Right lobe of liver (tissue), 6 donors: ENCODE data around the gene ADSS1. TPM values are rescaled to one million over a fixed set of nuclear protein-coding genes. Genes with fewer than 3 reads are reported as not detected.
"Not testable (repeated sequence)": the region's sequence is repeated elsewhere in the genome, so short reads cannot be mapped to it uniquely, and the experiment has no call there.

Experiments used
- ATAC-seq, 4 donors: fragments of 200-7000 bp; cut with Tn5 transposase; one replicate each; pipeline ENCODE4 v1.9.1; 2020; ENCODE audit warnings: mild to moderate bottlenecking in 4 of 4, moderate library complexity in 4 of 4
- DNase-seq, 3 donors: peaks; one replicate each; pipeline ENCODE4 v3.0.0-alpha.2; 2020
- H3K27ac ChIP-seq, 3 donors: fragments of 200-600 bp; one replicate each; pipeline ENCODE4 v1.8.0; 2022
- H3K27me3 ChIP-seq, 2 donors: fragments of 200-600 bp; one replicate each; pipeline ENCODE4 v1.8.0; 2022
- H3K36me3 ChIP-seq, 4 donors: fragments of 200-600 bp; sonication (generic) in 1 of 4; one replicate each; pipeline versions ENCODE4 v1.5.1 to v1.8.0; 2017 to 2022; ENCODE audit warnings: control low read depth in 1 of 4
- H3K4me1 ChIP-seq, 4 donors: fragments of 200-600 bp; sonication (generic) in 1 of 4; one replicate each; pipeline versions ENCODE4 v1.5.1 to v1.8.0; 2017 to 2022; ENCODE audit warnings: control low read depth in 1 of 4
- H3K4me3 ChIP-seq, 3 donors: fragments of 200-600 bp; one replicate each; pipeline ENCODE4 v1.8.0; 2022
- H3K9me3 ChIP-seq, 4 donors: fragments of 200-600 bp; sonication (generic) in 1 of 4; one replicate each; pipeline versions ENCODE4 v1.5.1 to v1.8.0; 2017 to 2022; ENCODE audit warnings: control low read depth in 1 of 4
- CTCF ChIP-seq, 4 donors: fragments of 200-600 bp in 3 of 4; fragments of 450-650 bp in 1 of 4; IDR thresholded peaks; one replicate each; pipeline versions ENCODE4 v1.5.1 to v1.8.0; 2016 to 2022; ENCODE audit warnings: antibody characterized with exemption in 4 of 4, mild to moderate bottlenecking in 2 of 4
- POLR2A ChIP-seq: fragments of 450-650 bp; IDR thresholded peaks from one replicate; pipeline ENCODE4 v1.6.1; 2017; ENCODE audit warnings: antibody characterized with exemption, mild to moderate bottlenecking
- WGBS: methylation state at CpG from one replicate; pipeline ENCODE4 v1.1.6; 2018; ENCODE audit warnings: low coverage, low lambda C conversion rate; ENCODE audit not compliant: insufficient coverage; ENCODE audit errors: missing lambda C conversion rate; 5-methylcytosine and 5-hydroxymethylcytosine counted together
- intact Hi-C, 2 donors: fragments of 100-400 bp; cut with DNase I; formaldehyde crosslinking; loops; one replicate each; pipeline versions ENCODE4 v1.11.2 to v1.14.1; 2022
- total RNA-seq, 6 experiments: library from RNA; depleted of rRNA in 2 of 6; stranded (reverse); fragments of >200 nt in 2 of 6; fragmentation: NEBNext Ultra II Directional in 3 of 6; extraction: Animal tissue kit (Norgen Biotek cat#: 25700) in 3 of 6; gene quantifications; one replicate each; pipeline versions ENCODE4 v1.1.0 to v1.2.4, GENCODE V29; 2016 to 2023
- donor health status: DM: no; HTN: yes; CAD: no.
- donor health status: DM: no; HTN: no; CAD: no.
- donor health status: DM: no; HTN: no; CAD: no.
- donor health status: DM: no; HTN: yes; CAD: no.
- donor health status: DM: no; HTN: yes; CAD: no.

The ADSS1 gene
- total RNA-seq, 6 experiments from 2014 or later, result 8.1 to 50.5 (median 36.8) TPM

DNA sequence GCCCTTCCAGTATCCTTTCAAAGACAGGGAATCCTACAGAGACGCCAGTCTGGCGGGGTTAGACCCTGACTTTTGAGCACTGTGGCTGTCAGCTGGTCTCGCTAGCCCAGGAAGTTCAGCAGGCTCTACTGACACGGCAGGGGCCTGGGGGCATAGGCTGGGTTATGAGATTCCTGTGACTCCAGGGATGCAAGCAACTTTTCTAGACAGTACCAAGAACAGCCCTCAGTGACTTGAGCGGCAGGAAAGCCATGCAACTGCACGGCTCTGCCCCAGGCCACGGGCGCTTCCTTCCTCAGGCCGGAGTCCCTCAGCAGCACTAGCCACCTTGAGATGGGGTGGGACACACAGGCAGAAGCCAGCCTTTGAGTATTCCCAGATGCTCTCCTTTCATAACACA is 23.8 kb downstream of the ADSS1 start:
- Histone ChIP-seq H3K27me3 (no peaks in the 10 kb centered on the region), H3K4me3 (no peak overlapping the region), H3K4me1 (peaks cover 0 to 48% (median 21%) of the 10 kb centered on the region in 4 donors), H3K9me3 (no peaks in the 10 kb centered on the region), H3K36me3 (peaks cover 0 to 4% (median 0%) of the 10 kb centered on the region in 4 donors), H3K27ac (peak overlapping the region; percentile 52 to 65 (median 63))
- no peak for DNase-seq
- no CpG with 5 or more reads among the region's 9 CpGs for WGBS
- TF ChIP-seq CTCF (IDR thresholded peaks at IDR 0.05) (no peak), POLR2A (no peak)
- no peak for ATAC-seq
- intact Hi-C loops, result no loop called here

DNA sequence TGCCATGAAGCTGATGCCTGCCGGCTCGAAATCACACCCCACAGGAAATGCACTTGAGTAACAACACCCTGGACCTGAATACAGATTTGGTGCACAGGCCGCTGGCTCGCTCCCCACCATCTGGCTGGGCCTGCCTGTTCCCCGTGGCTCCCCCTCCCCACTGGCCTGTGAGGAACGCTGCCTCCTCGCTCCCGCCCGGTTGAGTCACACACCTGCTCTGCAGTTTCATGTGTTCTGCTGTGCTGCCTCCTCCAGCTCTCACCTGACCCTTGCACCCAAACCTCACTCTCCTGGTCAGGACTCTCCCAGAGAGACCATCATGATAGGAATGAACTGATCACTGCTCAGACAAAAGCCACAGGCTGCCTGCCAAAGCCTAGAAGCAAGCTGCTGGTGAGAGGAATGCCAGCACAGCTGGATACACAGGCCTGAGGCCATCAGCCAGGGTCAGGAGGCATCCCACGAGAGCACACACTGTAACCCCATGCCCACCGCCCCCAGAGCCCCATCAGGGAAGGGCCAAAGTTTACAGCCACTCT is 25.2 kb downstream of the ADSS1 start:
- Histone ChIP-seq H3K4me1 (peaks cover 0 to 51% (median 23%) of the 10 kb centered on the region in 4 donors), H3K4me3 (no peak overlapping the region), H3K27me3 (no peaks in the 10 kb centered on the region), H3K27ac (peak overlapping the region; percentile 47 to 74 (median 65)), H3K9me3 (no peaks in the 10 kb centered on the region), H3K36me3 (no peaks in the 10 kb centered on the region)
- 30% methylated on average over 5 of the region's 11 CpGs for WGBS
- peak; percentile 82 to 94 (median 93) for DNase-seq
- TF ChIP-seq CTCF (IDR thresholded peaks at IDR 0.05) (no peak), POLR2A (peak; percentile 78)
- ATAC-seq, result peak; percentile 37 to 59 (median 44)
- intact Hi-C loops, result no loop called here

DNA sequence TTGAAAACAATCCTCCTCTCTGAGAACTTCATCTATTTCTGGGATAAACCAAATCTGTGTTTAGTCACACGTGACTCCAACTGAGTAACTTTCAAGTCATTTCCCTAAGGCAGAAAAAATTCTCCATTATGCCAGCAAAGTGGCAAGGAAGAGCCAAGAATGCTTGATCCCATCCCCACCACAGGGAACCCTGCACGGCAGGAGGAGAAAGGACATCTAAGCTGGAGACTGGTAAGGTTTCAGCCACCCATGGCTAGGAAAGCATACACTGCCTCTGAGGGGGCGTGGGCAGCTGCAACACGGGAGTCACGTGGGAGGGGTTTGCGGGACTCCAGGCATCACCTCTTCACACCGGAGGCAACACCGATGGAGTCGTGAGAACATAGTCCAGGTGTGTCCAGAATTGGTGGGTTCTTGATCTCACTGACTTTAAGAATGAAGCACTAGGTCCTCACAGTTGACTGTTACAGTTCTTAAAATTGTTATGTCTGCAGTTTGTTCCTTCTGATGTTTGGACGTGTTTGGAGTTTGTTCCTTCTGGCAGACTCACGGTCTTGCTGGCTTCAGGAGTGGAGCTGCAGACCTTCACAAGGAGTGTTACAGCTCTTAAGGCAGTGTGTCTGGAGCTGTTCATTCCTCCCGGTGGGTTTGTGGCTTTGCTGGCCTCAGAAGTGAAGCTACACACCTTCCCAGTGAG is 26.2 kb downstream of the ADSS1 start:
- 77% methylated on average over 10 of the region's 12 CpGs for WGBS
- Histone ChIP-seq H3K27me3 (no peaks in the 10 kb centered on the region), H3K4me3 (no peak overlapping the region), H3K27ac (peak overlapping the region in 2 of 3 donors; percentile 65 to 74), H3K9me3 (no peaks in the 10 kb centered on the region), H3K36me3 (no peaks in the 10 kb centered on the region), H3K4me1 (peaks cover 0 to 61% (median 28%) of the 10 kb centered on the region in 4 donors)
- no peak for DNase-seq
- no peak for ATAC-seq
- intact Hi-C loops, result no loop called here
- TF ChIP-seq POLR2A (no peak), CTCF (IDR thresholded peaks at IDR 0.05) (no peak)

DNA sequence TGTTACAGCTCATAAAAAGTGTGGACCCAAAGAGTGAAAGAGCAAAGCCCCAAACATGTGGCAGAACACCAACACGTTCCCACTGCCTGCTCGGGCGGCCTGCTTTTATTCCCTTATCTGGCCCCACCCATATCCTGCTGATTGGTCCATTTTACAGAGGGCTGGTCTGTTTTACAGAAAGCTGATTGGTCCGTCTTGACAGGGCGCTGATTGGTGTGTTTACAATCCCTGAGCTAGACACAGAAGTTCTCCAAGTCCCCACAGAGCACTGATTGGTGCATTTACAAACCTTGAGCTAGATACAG is 26.7 kb downstream of the ADSS1 start:
- peaks cover 0 to 66% (median 31%) of the 10 kb centered on the region in 4 donors for H3K4me1 ChIP-seq
- H3K36me3 ChIP-seq, H3K4me3 ChIP-seq, H3K27me3 ChIP-seq, H3K27ac ChIP-seq, intact Hi-C loops, H3K9me3 ChIP-seq, DNase-seq, ATAC-seq: not testable (repeated sequence)
- WGBS, result no CpG with 5 or more reads among the region's 5 CpGs
- TF ChIP-seq POLR2A, result peak; percentile 62
